ENCODE measurements around the gene USP9Y.

The USP9Y gene

GRCh38 chrY:12756021-12756420 is 55.0 kb downstream of the USP9Y start:
- H3K9ac ChIP-seq (ENCODE audit: low read depth in 1 of 2, low read length in 2 of 2) = no peak overlapping the region
- no peaks in the 10 kb centered on the region for H3K9me3 ChIP-seq (ENCODE audit: control insufficient read depth in 1 of 2, low read length in 2 of 2)
- H3K36me3 ChIP-seq (ENCODE audit: control insufficient read depth in 1 of 2, insufficient read depth in 2 of 2, low read length in 2 of 2) = peaks cover 0 to 3% of the 10 kb centered on the region in 2 donors
- H3K4me1 ChIP-seq (ENCODE audit: control insufficient read depth in 1 of 2, insufficient read depth in 2 of 2, low read length in 2 of 2) = no peaks in the 10 kb centered on the region
- H3K27ac ChIP-seq (ENCODE audit: low read depth, low read length) = no peak overlapping the region
- no peaks in the 10 kb centered on the region for H3K27me3 ChIP-seq (ENCODE audit: control insufficient read depth in 1 of 2, insufficient read depth in 2 of 2, low read length in 2 of 2)
- H3K4me3 ChIP-seq (ENCODE audit: low read depth in 1 of 2, low read length in 2 of 2) = no peak overlapping the region

- no peaks in the 10 kb centered on the region for H3K36me3 ChIP-seq (ENCODE audit: control insufficient read depth in 1 of 2, insufficient read depth in 2 of 2, low read length in 2 of 2)
- H3K9me3 ChIP-seq (ENCODE audit: control insufficient read depth in 1 of 2, low read length in 2 of 2) = no peaks in the 10 kb centered on the region
- no peaks in the 10 kb centered on the region for H3K4me1 ChIP-seq (ENCODE audit: control insufficient read depth in 1 of 2, insufficient read depth in 2 of 2, low read length in 2 of 2)
- H3K27ac ChIP-seq (ENCODE audit: low read depth, low read length) = no peak overlapping the region
- no peaks in the 10 kb centered on the region for H3K27me3 ChIP-seq (ENCODE audit: control insufficient read depth in 1 of 2, insufficient read depth in 2 of 2, low read length in 2 of 2)
- no peak overlapping the region for H3K9ac ChIP-seq (ENCODE audit: low read depth in 1 of 2, low read length in 2 of 2)
- H3K4me3 ChIP-seq (ENCODE audit: low read depth in 1 of 2, low read length in 2 of 2) = no peak overlapping the region
These were observed 64.9 kb downstream of the USP9Y start for GRCh38 chrY:12765976-12766375.

GRCh38 chrY:12784521-12784920 is 83.5 kb downstream of the USP9Y start:
- Histone ChIP-seq H3K4me3 (ENCODE audit: low read depth in 1 of 2, low read length in 2 of 2) (no peak overlapping the region), H3K36me3 (ENCODE audit: control insufficient read depth in 1 of 2, insufficient read depth in 2 of 2, low read length in 2 of 2) (peaks cover 0 to 6% of the 10 kb centered on the region in 2 donors)

GRCh38 chrY:12793999-12794398 is 93.0 kb downstream of the USP9Y start:
- Histone ChIP-seq H3K9ac (ENCODE audit: low read depth in 1 of 2, low read length in 2 of 2) (no peak overlapping the region), H3K36me3 (ENCODE audit: control insufficient read depth in 1 of 2, insufficient read depth in 2 of 2, low read length in 2 of 2) (peaks cover 3 to 6% of the 10 kb centered on the region in 2 donors), H3K27me3 (ENCODE audit: control insufficient read depth in 1 of 2, insufficient read depth in 2 of 2, low read length in 2 of 2) (no peaks in the 10 kb centered on the region), H3K4me3 (ENCODE audit: low read depth in 1 of 2, low read length in 2 of 2) (no peak overlapping the region), H3K4me1 (ENCODE audit: control insufficient read depth in 1 of 2, insufficient read depth in 2 of 2, low read length in 2 of 2) (no peaks in the 10 kb centered on the region), H3K9me3 (ENCODE audit: control insufficient read depth in 1 of 2, low read length in 2 of 2) (no peaks in the 10 kb centered on the region), H3K27ac (ENCODE audit: low read depth, low read length) (no peak overlapping the region)

More at GRCh38 chrY:12784521-12784920, 83.5 kb downstream of the USP9Y start:
- H3K27me3 ChIP-seq (ENCODE audit: control insufficient read depth in 1 of 2, insufficient read depth in 2 of 2, low read length in 2 of 2) = no peaks in the 10 kb centered on the region
- H3K9ac ChIP-seq (ENCODE audit: low read depth in 1 of 2, low read length in 2 of 2) = no peak overlapping the region
- H3K9me3 ChIP-seq (ENCODE audit: control insufficient read depth in 1 of 2, low read length in 2 of 2) = no peaks in the 10 kb centered on the region
- H3K4me1 ChIP-seq (ENCODE audit: control insufficient read depth in 1 of 2, insufficient read depth in 2 of 2, low read length in 2 of 2) = no peaks in the 10 kb centered on the region
- no peak overlapping the region for H3K27ac ChIP-seq (ENCODE audit: low read depth, low read length)

GRCh38 chrY:12808046-12808445 is 107.0 kb downstream of the USP9Y start:
- Histone ChIP-seq H3K27me3 (ENCODE audit: control insufficient read depth in 1 of 2, insufficient read depth in 2 of 2, low read length in 2 of 2) (no peaks in the 10 kb centered on the region), H3K27ac (ENCODE audit: low read depth, low read length) (no peak overlapping the region), H3K9ac (ENCODE audit: low read depth in 1 of 2, low read length in 2 of 2) (no peak overlapping the region), H3K36me3 (ENCODE audit: control insufficient read depth in 1 of 2, insufficient read depth in 2 of 2, low read length in 2 of 2) (no peaks in the 10 kb centered on the region), H3K4me3 (ENCODE audit: low read depth in 1 of 2, low read length in 2 of 2) (no peak overlapping the region), H3K4me1 (ENCODE audit: control insufficient read depth in 1 of 2, insufficient read depth in 2 of 2, low read length in 2 of 2) (no peaks in the 10 kb centered on the region), H3K9me3 (ENCODE audit: control insufficient read depth in 1 of 2, low read length in 2 of 2) (no peaks in the 10 kb centered on the region)

GRCh38 chrY:12809034-12809433 is 108.0 kb downstream of the USP9Y start:
- no peak overlapping the region for H3K4me3 ChIP-seq (ENCODE audit: low read depth in 1 of 2, low read length in 2 of 2)
- H3K27me3 ChIP-seq (ENCODE audit: control insufficient read depth in 1 of 2, insufficient read depth in 2 of 2, low read length in 2 of 2) = no peaks in the 10 kb centered on the region
- H3K27ac ChIP-seq (ENCODE audit: low read depth, low read length) = no peak overlapping the region
- H3K4me1 ChIP-seq (ENCODE audit: control insufficient read depth in 1 of 2, insufficient read depth in 2 of 2, low read length in 2 of 2) = no peaks in the 10 kb centered on the region
- H3K36me3 ChIP-seq (ENCODE audit: control insufficient read depth in 1 of 2, insufficient read depth in 2 of 2, low read length in 2 of 2) = no peaks in the 10 kb centered on the region
- no peaks in the 10 kb centered on the region for H3K9me3 ChIP-seq (ENCODE audit: control insufficient read depth in 1 of 2, low read length in 2 of 2)
- no peak overlapping the region for H3K9ac ChIP-seq (ENCODE audit: low read depth in 1 of 2, low read length in 2 of 2)

GRCh38 chrY:12823408-12823807 is 122.4 kb downstream of the USP9Y start:
- Histone ChIP-seq H3K4me1 (ENCODE audit: control insufficient read depth in 1 of 2, insufficient read depth in 2 of 2, low read length in 2 of 2) (no peaks in the 10 kb centered on the region), H3K4me3 (ENCODE audit: low read depth in 1 of 2, low read length in 2 of 2) (no peak overlapping the region), H3K36me3 (ENCODE audit: control insufficient read depth in 1 of 2, insufficient read depth in 2 of 2, low read length in 2 of 2) (no peaks in the 10 kb centered on the region)

GRCh38 chrY:12826791-12827190 is 125.8 kb downstream of the USP9Y start:
- Histone ChIP-seq H3K4me3 (ENCODE audit: low read depth in 1 of 2, low read length in 2 of 2) (no peak overlapping the region), H3K27me3 (ENCODE audit: control insufficient read depth in 1 of 2, insufficient read depth in 2 of 2, low read length in 2 of 2) (no peaks in the 10 kb centered on the region), H3K27ac (ENCODE audit: low read depth, low read length) (no peak overlapping the region), H3K4me1 (ENCODE audit: control insufficient read depth in 1 of 2, insufficient read depth in 2 of 2, low read length in 2 of 2) (no peaks in the 10 kb centered on the region), H3K36me3 (ENCODE audit: control insufficient read depth in 1 of 2, insufficient read depth in 2 of 2, low read length in 2 of 2) (no peaks in the 10 kb centered on the region), H3K9me3 (ENCODE audit: control insufficient read depth in 1 of 2, low read length in 2 of 2) (no peaks in the 10 kb centered on the region), H3K9ac (ENCODE audit: low read depth in 1 of 2, low read length in 2 of 2) (no peak overlapping the region)

More at GRCh38 chrY:12823408-12823807, 122.4 kb downstream of the USP9Y start:
- H3K27me3 ChIP-seq (ENCODE audit: control insufficient read depth in 1 of 2, insufficient read depth in 2 of 2, low read length in 2 of 2) = no peaks in the 10 kb centered on the region
- H3K27ac ChIP-seq (ENCODE audit: low read depth, low read length) = no peak overlapping the region
- no peaks in the 10 kb centered on the region for H3K9me3 ChIP-seq (ENCODE audit: control insufficient read depth in 1 of 2, low read length in 2 of 2)
- no peak overlapping the region for H3K9ac ChIP-seq (ENCODE audit: low read depth in 1 of 2, low read length in 2 of 2)

GRCh38 chrY:12833284-12833683 is 132.3 kb downstream of the USP9Y start:
- no peak overlapping the region for H3K9ac ChIP-seq (ENCODE audit: low read depth in 1 of 2, low read length in 2 of 2)

GRCh38 chrY:12837550-12837949 is 136.5 kb downstream of the USP9Y start:
- H3K4me3 ChIP-seq (ENCODE audit: low read depth in 1 of 2, low read length in 2 of 2) = no peak overlapping the region
- H3K36me3 ChIP-seq (ENCODE audit: control insufficient read depth in 1 of 2, insufficient read depth in 2 of 2, low read length in 2 of 2) = no peaks in the 10 kb centered on the region
- no peaks in the 10 kb centered on the region for H3K27me3 ChIP-seq (ENCODE audit: control insufficient read depth in 1 of 2, insufficient read depth in 2 of 2, low read length in 2 of 2)
- no peaks in the 10 kb centered on the region for H3K9me3 ChIP-seq (ENCODE audit: control insufficient read depth in 1 of 2, low read length in 2 of 2)
- H3K4me1 ChIP-seq (ENCODE audit: control insufficient read depth in 1 of 2, insufficient read depth in 2 of 2, low read length in 2 of 2) = no peaks in the 10 kb centered on the region
- no peak overlapping the region for H3K9ac ChIP-seq (ENCODE audit: low read depth in 1 of 2, low read length in 2 of 2)
- H3K27ac ChIP-seq (ENCODE audit: low read depth, low read length) = no peak overlapping the region

More at GRCh38 chrY:12833284-12833683, 132.3 kb downstream of the USP9Y start:
- H3K4me1 ChIP-seq (ENCODE audit: control insufficient read depth in 1 of 2, insufficient read depth in 2 of 2, low read length in 2 of 2) = no peaks in the 10 kb centered on the region
- H3K9me3 ChIP-seq (ENCODE audit: control insufficient read depth in 1 of 2, low read length in 2 of 2) = no peaks in the 10 kb centered on the region
- no peaks in the 10 kb centered on the region for H3K36me3 ChIP-seq (ENCODE audit: control insufficient read depth in 1 of 2, insufficient read depth in 2 of 2, low read length in 2 of 2)
- H3K27ac ChIP-seq (ENCODE audit: low read depth, low read length) = no peak overlapping the region
- no peak overlapping the region for H3K4me3 ChIP-seq (ENCODE audit: low read depth in 1 of 2, low read length in 2 of 2)
- H3K27me3 ChIP-seq (ENCODE audit: control insufficient read depth in 1 of 2, insufficient read depth in 2 of 2, low read length in 2 of 2) = no peaks in the 10 kb centered on the region

- Histone ChIP-seq H3K4me1 (ENCODE audit: control insufficient read depth in 1 of 2, insufficient read depth in 2 of 2, low read length in 2 of 2) (no peaks in the 10 kb centered on the region), H3K9me3 (ENCODE audit: control insufficient read depth in 1 of 2, low read length in 2 of 2) (no peaks in the 10 kb centered on the region), H3K27me3 (ENCODE audit: control insufficient read depth in 1 of 2, insufficient read depth in 2 of 2, low read length in 2 of 2) (no peaks in the 10 kb centered on the region), H3K4me3 (ENCODE audit: low read depth in 1 of 2, low read length in 2 of 2) (no peak overlapping the region), H3K27ac (ENCODE audit: low read depth, low read length) (no peak overlapping the region), H3K9ac (ENCODE audit: low read depth in 1 of 2, low read length in 2 of 2) (no peak overlapping the region), H3K36me3 (ENCODE audit: control insufficient read depth in 1 of 2, insufficient read depth in 2 of 2, low read length in 2 of 2) (no peaks in the 10 kb centered on the region)
These were observed 140.3 kb downstream of the USP9Y start for GRCh38 chrY:12841368-12841767.

Data from duodenal mucosa (tissue), 2 donors.